Measurements from ENCODE around the gene RHOA. TPM values are rescaled to one million over a fixed set of nuclear protein-coding genes. Genes with fewer than 3 reads are reported as not detected.

Gene RHOA
- total and polyA plus RNA-seq, 2 of the 13 experiments (the other 11 are each of a cell fraction or from before 2014, with no cell fraction given): 131 to 177 TPM

- TF ChIP-seq FOXP4 (CRISPR knock-in tag; IDR thresholded peaks at IDR 0.05) (peak; percentile 30; the same call in 1 of the 2 replicates), FOXP1 (IDR thresholded peaks at IDR 0.05) (no peak), FOXP1 (CRISPR knock-in tag; IDR thresholded peaks at IDR 0.05) (0 out of 2 replicates have a peak, but pooled peaks have one; percentile 9), ZNF510 (CRISPR knock-in tag; IDR thresholded peaks at IDR 0.05; ENCODE audit: low read depth) (0 out of 2 replicates have a peak, but pooled peaks have one; percentile 3), ZNF761 (CRISPR knock-in tag; conservative IDR thresholded peaks at IDR 0.05) (no peak), U2AF1 (optimal IDR thresholded peaks at IDR 0.05; ENCODE audit: low read depth, low read length) (no peak), ZNF619 (CRISPR knock-in tag; IDR thresholded peaks at IDR 0.05) (no peak), ZNF766 (CRISPR knock-in tag; IDR thresholded peaks at IDR 0.05; ENCODE audit: borderline replicate concordance) (no peak), NONO (IDR thresholded peaks at IDR 0.05) (no peak), NONO (CRISPR knock-in tag; conservative IDR thresholded peaks at IDR 0.05) (0 out of 2 replicates have a peak, but pooled peaks have one; percentile 4), KAT7 (CRISPR knock-in tag; IDR thresholded peaks at IDR 0.05; ENCODE audit: borderline replicate concordance) (no peak)
These were observed 52.9 kb downstream of the RHOA start (continued) for GRCh38 chr3:49358884-49359225.

- H3K4me3 ChIP-seq (replicated peaks in 1 of 3; ENCODE audit: insufficient read depth in 1 of 3, low read depth in 2 of 3, low read length in 3 of 3): peak within 1 kb of the TSS; percentile 62 to 73 (median 63)
- ATAC-seq: peak; percentile 93
- DNase-seq (ENCODE audit: low spot score): peak; percentile 92
- peaks cover 9 to 30% of the 10 kb centered on the region in 2 experiments for H3K36me3 ChIP-seq (replicated peaks in 1 of 2; ENCODE audit: control insufficient read depth in 1 of 2, insufficient read depth in 2 of 2, low read length in 2 of 2)
- POLR2A ChIA-PET: interaction anchor here (0.6 to 5.5 kb wide), 36 partner anchors 9 to 315 kb away, joined by 3 to 134 read pairs (median 4); partner anchors contain the start of genes AMT, DAG1, KLHDC8B and LAMB2
- H3K9me3 ChIP-seq (ENCODE audit: low read length): no peaks in the 10 kb centered on the region
- CTCF ChIA-PET (ENCODE audit: low intra/inter-chr PET ratio, low total read pairs): interaction anchor here (1.2 kb wide), 1 partner anchor 18 kb away, joined by 6 read pairs; the partner anchor contains the start of gene USP4
- no peak within 1 kb of the TSS for H2AFZ ChIP-seq (ENCODE audit: low read length)
- H3K27ac ChIP-seq (ENCODE audit: extremely low read length, insufficient read depth, low read length): peak within 1 kb of the TSS; percentile 94
- H3K4me2 ChIP-seq (ENCODE audit: low read depth, low read length): peak within 1 kb of the TSS; percentile 80
- in situ Hi-C loops (cut with HindIII; ENCODE audit: extremely low pct_ligation_motif_present, low pct_unique_long_range_greater_than_20kb): no loop called here
- peaks cover 37% of the 10 kb centered on the region for H3K4me1 ChIP-seq (ENCODE audit: insufficient read depth, low read length)
- peak within 1 kb of the TSS; percentile 80 for H3K9ac ChIP-seq (ENCODE audit: insufficient read depth, low read depth, low read length)
- peaks cover 14% of the 10 kb centered on the region for H3K79me2 ChIP-seq (ENCODE audit: insufficient read depth, low read length)
- intact Hi-C loops (cut with micrococcal nuclease; ENCODE audit: unreplicated experiment): loop anchor here (1.0 to 5.0 kb wide), 2 partner anchors 18 to 54 kb away; partner anchors contain the start of genes RHOA, TCTA and USP4
- BruUV-seq (replicated peaks): no TSS peak
- FAIRE-seq: peak; percentile 65
- 0% methylated on average over 1 of the region's 46 CpGs for WGBS (ENCODE audit: low lambda C conversion rate)
- no peaks in the 10 kb centered on the region for H4K20me1 ChIP-seq (ENCODE audit: insufficient read depth, low read length)
- H3K27me3 ChIP-seq (ENCODE audit: control insufficient read depth in 1 of 2, insufficient read depth in 2 of 2, low read length in 2 of 2): no peaks in the 10 kb centered on the region
- TF ChIP-seq MAZ (IDR thresholded peaks at IDR 0.05; ENCODE audit: borderline replicate concordance, low read depth, low read length) (peak; percentile 80), MAZ (CRISPR knock-in tag; IDR thresholded peaks at IDR 0.05; ENCODE audit: low read depth) (peak; percentile 91), TMF1 (CRISPR knock-in tag; IDR thresholded peaks at IDR 0.05; ENCODE audit: low read depth) (peak; percentile 83; the same call in 1 of the 2 replicates), ZNF83 (CRISPR knock-in tag; IDR thresholded peaks at IDR 0.05; ENCODE audit: borderline replicate concordance) (no peak), ZNF782 (CRISPR knock-in tag; IDR thresholded peaks at IDR 0.05; ENCODE audit: borderline replicate concordance) (peak; percentile 29), SOX13 (IDR thresholded peaks at IDR 0.05) (no peak), SOX13 (CRISPR knock-in tag; conservative IDR thresholded peaks at IDR 0.05 in 1 of 2, IDR thresholded peaks at IDR 0.05 in 1 of 2) (peak in 1 of 2 experiments; percentile 64; a peak in 2 of 4 replicates), ZFP41 (CRISPR knock-in tag; IDR thresholded peaks at IDR 0.05; ENCODE audit: borderline replicate concordance) (no peak), ZNF264 (CRISPR knock-in tag; IDR thresholded peaks at IDR 0.05) (peak; percentile 90), ZSCAN31 (CRISPR knock-in tag; IDR thresholded peaks at IDR 0.05; ENCODE audit: low read depth) (peak; percentile 88), TBX2 (CRISPR knock-in tag; IDR thresholded peaks at IDR 0.05; ENCODE audit: borderline replicate concordance) (peak; percentile 88), ZNF777 (CRISPR knock-in tag; IDR thresholded peaks at IDR 0.05) (peak; percentile 42; the same call in 1 of the 2 replicates), ZNF354B (CRISPR knock-in tag; IDR thresholded peaks at IDR 0.05) (peak; percentile 70; the same call in 1 of the 2 replicates)
These were observed 53.4 kb downstream of the RHOA start, which contains the start of gene GPX1 for GRCh38 chr3:49358217-49358883. TSS of gene GPX1 (minus strand) at chr3:49358353. CDS start at chr3:49358278, 75 bp downstream.
